GM21526 (cell line): ENCODE measurements around the gene ITGA8.
A peak's percentile ranks its signal among the peaks of the same experiment; 100 is the strongest.
"Not testable (repeated sequence)": the region's sequence is repeated elsewhere in the genome, so short reads cannot be mapped to it uniquely, and the experiment has no call there.

Experiments
- ATAC-seq: cut with Tn5 transposase; IDR thresholded peaks from one replicate; pipeline ENCODE4 v1.9.1; 2021; ENCODE audit warnings: moderate library complexity; ENCODE audit not compliant: unreplicated experiment, low FRiP score

The ITGA8 gene

DNA sequence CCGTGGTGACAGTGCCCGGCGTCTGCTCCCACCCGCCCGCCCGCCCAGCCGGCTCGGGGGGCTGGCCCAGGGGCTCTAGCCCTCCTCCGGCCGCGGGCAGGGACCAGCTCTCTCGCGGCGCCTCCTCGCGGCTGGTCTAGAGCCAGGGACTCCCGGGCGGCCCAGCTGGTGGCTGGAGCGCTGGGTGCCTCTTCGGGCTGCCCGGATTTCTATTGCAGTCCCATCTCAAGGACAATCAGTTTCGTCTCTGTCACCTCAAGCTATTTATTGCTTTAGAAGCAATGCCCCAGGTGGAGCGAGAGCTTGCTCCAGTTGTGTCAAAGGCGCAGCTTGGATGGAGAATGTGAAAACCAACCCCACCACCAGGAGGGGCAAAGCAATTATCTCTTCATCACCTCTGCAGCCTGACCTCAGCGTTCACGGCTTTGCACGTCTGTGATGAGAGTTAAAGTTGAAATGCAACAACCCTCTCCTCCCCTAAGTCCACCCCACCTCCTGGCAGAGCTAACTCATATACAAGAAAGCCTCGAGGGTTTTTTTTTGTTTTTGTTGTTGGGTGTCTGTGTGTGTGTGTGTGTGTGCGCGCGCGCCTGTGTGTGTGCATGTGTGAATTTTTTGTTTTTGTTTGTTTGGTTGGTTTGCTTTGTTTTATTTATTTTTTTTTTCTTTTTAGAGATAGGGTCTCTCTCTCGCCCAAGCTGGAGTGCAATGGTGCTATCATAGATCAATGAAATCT is at the start of gene ITGA8:
Gene ITGA8, minus strand, starts transcription at position 24 of the 736 bp plus-strand sequence. CDS start 151 bp downstream, outside the sequence.
- peak; percentile 54 for ATAC-seq

GRCh38 chr10:15764892-15765454 is 45.3 kb upstream of the ITGA8 start:
- no peak for ATAC-seq

- no peak for ATAC-seq
Measured at GRCh38 chr10:15763006-15763405, 43.3 kb upstream of the ITGA8 start.

GRCh38 chr10:15762239-15762638 is 42.5 kb upstream of the ITGA8 start:
- not testable (repeated sequence) for ATAC-seq

- ATAC-seq: not testable (repeated sequence)
Measured at GRCh38 chr10:15761224-15761623, 41.5 kb upstream of the ITGA8 start.

DNA sequence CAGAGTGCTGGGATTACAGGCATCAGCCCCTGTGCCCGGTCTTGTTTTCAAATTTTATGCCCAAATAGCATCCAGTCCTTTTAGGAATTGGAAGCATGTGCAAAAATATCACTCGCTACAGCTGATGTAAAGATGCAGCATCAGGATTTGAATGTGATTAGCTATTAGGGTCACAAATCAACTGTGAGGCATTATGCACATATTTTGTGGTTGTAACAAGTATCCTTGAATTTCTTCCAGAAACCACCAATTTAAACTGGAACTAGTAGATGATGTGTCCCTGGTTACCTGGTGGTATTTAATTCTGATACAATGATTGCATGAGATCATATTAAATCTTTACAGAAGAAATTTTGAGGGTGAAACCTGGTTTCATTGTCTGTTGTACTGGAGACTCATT is 41.0 kb upstream of the ITGA8 start:
- ATAC-seq: no peak

- no peak for ATAC-seq
Measured at GRCh38 chr10:15759265-15759664, 39.5 kb upstream of the ITGA8 start.

- no peak for ATAC-seq
Measured at GRCh38 chr10:15758618-15759017, 38.9 kb upstream of the ITGA8 start.

GRCh38 chr10:15754937-15755336 is 35.2 kb upstream of the ITGA8 start:
- ATAC-seq: no peak

- no peak for ATAC-seq
Measured at GRCh38 chr10:15751046-15751445, 31.3 kb upstream of the ITGA8 start.

DNA sequence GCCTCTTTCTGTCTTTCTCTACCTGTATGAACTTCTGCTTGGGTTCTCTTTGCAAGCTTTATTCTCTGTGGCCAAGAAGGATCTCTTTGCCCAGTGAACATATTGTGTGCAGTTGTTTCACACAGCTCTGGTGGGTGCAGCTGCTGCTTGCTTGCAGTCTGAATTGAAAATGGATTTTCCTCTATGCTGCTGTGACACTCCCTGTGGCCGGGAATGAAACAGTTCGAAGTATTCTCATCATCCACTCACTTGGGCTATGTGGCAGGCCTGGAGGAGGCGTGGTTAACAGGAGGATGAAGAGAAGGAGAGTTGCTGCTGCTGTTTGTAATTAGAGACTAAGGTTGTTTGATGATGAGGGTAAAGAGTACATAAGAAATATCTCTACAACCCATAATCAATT is 28.4 kb upstream of the ITGA8 start:
- no peak for ATAC-seq

- no peak for ATAC-seq
Measured at GRCh38 chr10:15747632-15748031, 27.9 kb upstream of the ITGA8 start.

GRCh38 chr10:15745751-15746150 is 26.0 kb upstream of the ITGA8 start:
- no peak for ATAC-seq

- ATAC-seq: peak; percentile 73
Measured at GRCh38 chr10:15744217-15744865, 24.6 kb upstream of the ITGA8 start.

GRCh38 chr10:15743443-15743842 is 23.7 kb upstream of the ITGA8 start:
- no peak for ATAC-seq

DNA sequence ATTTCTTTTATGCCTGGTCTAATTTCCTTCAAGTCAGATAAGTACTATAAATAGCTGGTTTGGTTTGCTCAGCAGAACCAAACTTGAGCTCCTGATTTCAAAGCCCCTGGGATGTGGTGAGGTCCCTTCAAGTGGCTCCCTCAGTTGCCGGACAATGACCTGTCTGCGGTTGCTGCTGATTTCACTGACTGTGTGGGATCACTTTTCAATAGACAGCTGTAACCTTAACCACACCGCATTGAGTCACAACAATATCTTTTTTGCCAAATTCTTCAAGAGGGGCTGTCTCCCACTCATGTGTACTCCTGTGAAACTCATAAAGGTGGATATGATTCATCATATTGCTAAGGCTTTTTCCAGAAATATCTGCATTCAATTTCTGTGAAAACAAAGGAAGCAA is 23.1 kb upstream of the ITGA8 start:
- no peak for ATAC-seq

- ATAC-seq: no peak
Measured at GRCh38 chr10:15742102-15742501, 22.4 kb upstream of the ITGA8 start.

DNA sequence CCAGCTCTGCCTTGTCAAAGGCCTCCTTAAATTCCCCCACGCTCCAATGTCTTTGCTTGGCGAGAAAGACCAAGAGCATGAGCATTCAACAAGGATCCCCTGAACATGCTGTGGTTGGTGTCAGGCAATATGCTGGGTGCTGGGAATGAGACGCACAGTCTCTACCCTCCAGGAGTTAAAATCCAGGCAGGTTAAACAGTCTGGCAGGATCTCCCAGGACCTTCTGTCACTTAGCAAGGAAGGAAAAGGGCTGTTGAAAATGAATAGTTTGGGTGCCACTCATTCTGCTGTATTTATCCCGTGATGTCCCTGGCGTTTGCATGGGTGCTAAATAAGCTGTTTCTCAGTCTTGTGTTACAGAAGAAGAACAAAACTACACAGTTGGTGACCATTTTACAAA is 21.9 kb upstream of the ITGA8 start:
- no peak for ATAC-seq

- ATAC-seq: no peak
Measured at GRCh38 chr10:15740261-15740660, 20.5 kb upstream of the ITGA8 start.

DNA sequence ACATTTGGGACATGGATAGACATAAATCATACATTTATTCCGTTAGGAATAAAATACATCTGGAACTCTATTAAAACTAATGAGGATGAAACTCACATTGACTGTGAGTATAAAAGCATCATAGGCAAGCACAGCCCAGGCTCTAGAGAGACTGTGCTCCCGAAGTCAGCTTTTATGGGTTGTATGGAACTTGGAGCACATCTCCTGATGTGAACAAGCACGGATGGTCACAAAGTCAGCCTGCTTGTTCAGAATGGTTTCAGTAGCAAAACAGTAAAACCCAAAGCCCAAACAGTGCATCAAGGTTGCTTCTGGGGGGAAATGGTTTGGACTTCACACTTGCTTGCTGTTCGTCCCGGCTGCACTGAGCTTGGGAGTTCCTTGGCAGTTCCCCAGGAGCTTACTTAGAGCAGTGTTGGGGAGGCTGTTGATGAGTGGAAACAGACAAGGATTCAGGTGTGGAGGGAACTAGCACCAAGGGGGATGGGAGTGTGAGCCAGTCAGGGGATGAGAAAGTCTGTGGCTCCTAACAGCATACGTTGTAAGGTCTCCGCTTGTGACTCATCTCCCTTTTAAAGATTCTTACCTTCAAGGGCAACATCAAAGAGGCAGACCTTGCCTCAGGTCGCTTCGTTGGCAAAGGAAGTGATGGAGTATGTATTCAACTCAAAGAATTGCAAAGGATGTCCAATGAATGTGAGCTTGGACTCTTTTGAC is 19.7 kb upstream of the ITGA8 start:
- no peak for ATAC-seq

GRCh38 chr10:15738270-15738925 is 18.7 kb upstream of the ITGA8 start:
- ATAC-seq: no peak
